ENCODE measurements around the gene TCIRG1.

TCIRG1 gene

GRCh38 chr11:68016904-68017817 is 21.7 kb upstream of the TCIRG1 start:
- H3K27me3 ChIP-seq (ENCODE audit: insufficient read depth, poor library complexity, severe bottlenecking): no peaks in the 10 kb centered on the region
- no peak for DNase-seq (ENCODE audit: low read depth in 1 of 2, low spot score in 1 of 2)
- TF ChIP-seq GABPA (IDR thresholded peaks at IDR 0.05; ENCODE audit: low read depth) (no peak), POLR2AphosphoS5 (IDR thresholded peaks at IDR 0.05; ENCODE audit: low read depth) (no peak), REST (IDR thresholded peaks at IDR 0.05; ENCODE audit: insufficient replicate concordance, low read depth) (no peak), SPI1 (IDR thresholded peaks at IDR 0.05; ENCODE audit: borderline replicate concordance, low read depth) (no peak), CTCF (IDR thresholded peaks at IDR 0.05; ENCODE audit: insufficient read depth, low read length) (no peak)
- no peak overlapping the region for H3K4me3 ChIP-seq (replicated peaks; ENCODE audit: insufficient read depth, low read length)
- H3K27ac ChIP-seq (replicated peaks): no peak overlapping the region

- no peaks in the 10 kb centered on the region for H3K27me3 ChIP-seq (ENCODE audit: insufficient read depth, poor library complexity, severe bottlenecking)
- TF ChIP-seq REST (IDR thresholded peaks at IDR 0.05; ENCODE audit: insufficient replicate concordance, low read depth): no peak
- TF ChIP-seq POLR2AphosphoS5 (IDR thresholded peaks at IDR 0.05; ENCODE audit: low read depth): no peak
- TF ChIP-seq GABPA (IDR thresholded peaks at IDR 0.05; ENCODE audit: low read depth): no peak
- TF ChIP-seq SPI1 (IDR thresholded peaks at IDR 0.05; ENCODE audit: borderline replicate concordance, low read depth): no peak
- no peak for TF ChIP-seq CTCF (IDR thresholded peaks at IDR 0.05; ENCODE audit: insufficient read depth, low read length)
- DNase-seq (ENCODE audit: low read depth in 1 of 2, low spot score in 1 of 2): no peak
- no peak overlapping the region for H3K27ac ChIP-seq (replicated peaks)
- H3K4me3 ChIP-seq (replicated peaks; ENCODE audit: insufficient read depth, low read length): no peak overlapping the region
Measured at GRCh38 chr11:68017980-68018729, 20.7 kb upstream of the TCIRG1 start.

GRCh38 chr11:68018730-68019190 is 20.1 kb upstream of the TCIRG1 start:
- Histone ChIP-seq H3K27me3 (ENCODE audit: insufficient read depth, poor library complexity, severe bottlenecking) (no peaks in the 10 kb centered on the region), H3K27ac (replicated peaks) (no peak overlapping the region), H3K4me3 (replicated peaks; ENCODE audit: insufficient read depth, low read length) (no peak overlapping the region)
- DNase-seq (ENCODE audit: low read depth in 1 of 2, low spot score in 1 of 2): no peak
- TF ChIP-seq SPI1 (IDR thresholded peaks at IDR 0.05; ENCODE audit: borderline replicate concordance, low read depth) (no peak), CTCF (IDR thresholded peaks at IDR 0.05; ENCODE audit: insufficient read depth, low read length) (no peak), REST (IDR thresholded peaks at IDR 0.05; ENCODE audit: insufficient replicate concordance, low read depth) (no peak), GABPA (IDR thresholded peaks at IDR 0.05; ENCODE audit: low read depth) (no peak), POLR2AphosphoS5 (IDR thresholded peaks at IDR 0.05; ENCODE audit: low read depth) (no peak)

All from HL-60 (cell line).